ENCODE measurements around the gene PLPPR5. TPM values are rescaled to one million over a fixed set of nuclear protein-coding genes. Genes with fewer than 3 reads are reported as not detected.

Gene PLPPR5
- total and polyA plus RNA-seq, 2 donors: 0.66 to 4.1 TPM

GRCh38 chr1:98989556-98989907 is 15.1 kb downstream of the PLPPR5 start:
- Histone ChIP-seq H3K27ac (ENCODE audit: low read depth) (no peak overlapping the region), H3K4me3 (ENCODE audit: low read depth, low read length) (no peak overlapping the region), H3K4me1 (ENCODE audit: insufficient read depth) (no peaks in the 10 kb centered on the region), H3K36me3 (ENCODE audit: insufficient read depth) (no peaks in the 10 kb centered on the region)
- 59% methylated on average over 1 of the region's 1 CpG for WGBS
- DNase-seq (ENCODE audit: extremely low spot score): no peak

- no peaks in the 10 kb centered on the region for H3K4me1 ChIP-seq (ENCODE audit: insufficient read depth)
- WGBS: 61% methylated on average over 2 of the region's 2 CpGs
- H3K4me3 ChIP-seq (ENCODE audit: low read depth, low read length): no peak overlapping the region
- H3K36me3 ChIP-seq (ENCODE audit: insufficient read depth): no peaks in the 10 kb centered on the region
- DNase-seq (ENCODE audit: extremely low spot score): no peak
- no peak overlapping the region for H3K27ac ChIP-seq (ENCODE audit: low read depth)
These were observed 15.6 kb downstream of the PLPPR5 start for GRCh38 chr1:98988904-98989555.

GRCh38 chr1:98985687-98986086 is 19.0 kb downstream of the PLPPR5 start:
- Histone ChIP-seq H3K27ac (ENCODE audit: low read depth) (no peak overlapping the region), H3K36me3 (ENCODE audit: insufficient read depth) (no peaks in the 10 kb centered on the region), H3K4me1 (ENCODE audit: insufficient read depth) (no peaks in the 10 kb centered on the region), H3K4me3 (ENCODE audit: low read depth, low read length) (no peak overlapping the region)
- WGBS: 69% methylated on average over 2 of the region's 2 CpGs
- DNase-seq (ENCODE audit: extremely low spot score): no peak

DNA sequence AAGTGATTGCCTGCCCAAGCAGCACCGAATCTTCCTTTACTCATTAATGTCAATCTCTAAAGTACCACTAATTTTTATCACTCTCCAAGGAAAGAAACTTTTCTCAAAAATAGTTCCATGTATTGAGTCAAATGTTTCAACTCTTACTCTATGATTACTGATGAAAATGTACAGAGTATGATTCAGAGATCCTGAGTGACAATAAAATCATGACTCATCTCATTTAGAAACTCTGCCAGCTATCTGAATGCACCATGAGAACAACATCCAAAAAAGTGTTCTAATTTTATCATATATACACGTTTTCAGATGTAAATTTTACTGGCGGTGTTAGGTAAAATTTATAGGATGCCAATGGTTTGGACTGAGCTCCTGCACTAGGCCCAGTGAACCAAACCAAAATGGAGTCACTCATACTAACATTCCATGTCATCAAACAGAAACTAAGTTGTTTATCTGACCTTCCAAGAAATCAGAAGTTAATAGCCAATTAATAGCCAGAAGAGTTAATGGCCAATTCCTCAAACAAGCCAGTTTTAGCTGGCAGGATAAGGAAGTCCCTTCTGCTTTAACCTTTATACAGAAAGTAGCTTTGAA is 22.6 kb downstream of the PLPPR5 start:
- WGBS: 62% methylated on average over 3 of the region's 3 CpGs
- H3K4me1 ChIP-seq (ENCODE audit: insufficient read depth): no peaks in the 10 kb centered on the region
- H3K27ac ChIP-seq (ENCODE audit: low read depth): no peak overlapping the region
- no peak overlapping the region for H3K4me3 ChIP-seq (ENCODE audit: low read depth, low read length)
- no peaks in the 10 kb centered on the region for H3K36me3 ChIP-seq (ENCODE audit: insufficient read depth)
- DNase-seq (ENCODE audit: extremely low spot score): no peak

- Histone ChIP-seq H3K4me3 (ENCODE audit: low read depth, low read length) (no peak overlapping the region), H3K4me1 (ENCODE audit: insufficient read depth) (no peaks in the 10 kb centered on the region), H3K36me3 (ENCODE audit: insufficient read depth) (no peaks in the 10 kb centered on the region), H3K27ac (ENCODE audit: low read depth) (no peak overlapping the region)
- DNase-seq (ENCODE audit: extremely low spot score): no peak
- 80% methylated on average over 2 of the region's 2 CpGs for WGBS
These were observed 25.2 kb downstream of the PLPPR5 start for GRCh38 chr1:98979463-98979862.

GRCh38 chr1:98975810-98976209 is 28.9 kb downstream of the PLPPR5 start:
- WGBS: 74% methylated on average over 3 of the region's 3 CpGs
- H3K4me3 ChIP-seq (ENCODE audit: low read depth, low read length): no peak overlapping the region
- DNase-seq (ENCODE audit: extremely low spot score): no peak
- no peaks in the 10 kb centered on the region for H3K36me3 ChIP-seq (ENCODE audit: insufficient read depth)
- H3K27ac ChIP-seq (ENCODE audit: low read depth): no peak overlapping the region
- H3K4me1 ChIP-seq (ENCODE audit: insufficient read depth): no peaks in the 10 kb centered on the region

GRCh38 chr1:98975113-98975512 is 29.5 kb downstream of the PLPPR5 start:
- no peaks in the 10 kb centered on the region for H3K4me1 ChIP-seq (ENCODE audit: insufficient read depth)
- 81% methylated on average over 5 of the region's 5 CpGs for WGBS
- no peak overlapping the region for H3K4me3 ChIP-seq (ENCODE audit: low read depth, low read length)
- no peak for DNase-seq (ENCODE audit: extremely low spot score)
- H3K36me3 ChIP-seq (ENCODE audit: insufficient read depth): no peaks in the 10 kb centered on the region
- no peak overlapping the region for H3K27ac ChIP-seq (ENCODE audit: low read depth)

DNA sequence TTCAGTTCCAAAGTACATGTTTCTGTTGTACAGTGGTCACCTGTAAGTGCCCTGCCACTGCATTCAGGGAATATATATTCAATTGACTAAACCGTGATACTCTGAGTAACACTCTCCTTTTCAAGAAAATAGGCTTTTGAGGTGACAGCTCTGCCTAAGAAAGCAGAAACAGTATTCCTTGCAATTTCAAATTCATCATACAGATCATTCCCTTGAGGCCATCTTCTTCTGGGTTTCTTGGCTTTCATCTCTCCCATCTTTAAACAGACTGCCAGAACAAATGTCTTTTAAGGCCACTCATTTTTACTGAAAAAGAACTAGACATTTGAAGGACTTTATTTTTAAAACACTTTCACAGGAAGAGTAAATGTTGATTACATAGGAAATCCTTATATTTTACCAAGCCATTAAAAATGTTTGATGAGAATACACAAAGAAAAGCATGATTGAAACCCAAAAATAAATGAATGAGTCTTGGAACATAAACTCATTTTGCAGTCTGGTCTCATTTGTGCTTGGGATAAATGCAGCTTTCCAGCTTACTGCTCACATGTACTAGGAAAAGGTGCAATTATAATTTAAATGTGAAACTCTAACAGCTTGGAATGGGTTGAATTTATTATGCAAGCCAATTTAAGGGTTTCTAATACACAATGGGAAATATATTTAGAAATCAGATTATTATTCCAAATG is 34.7 kb downstream of the PLPPR5 start:
- DNase-seq (ENCODE audit: extremely low spot score): no peak
- H3K4me3 ChIP-seq (ENCODE audit: low read depth, low read length): no peak overlapping the region
- H3K4me1 ChIP-seq (ENCODE audit: insufficient read depth): no peaks in the 10 kb centered on the region
- 64% methylated on average over 1 of the region's 1 CpG for WGBS
- H3K27ac ChIP-seq (ENCODE audit: low read depth): no peak overlapping the region
- H3K36me3 ChIP-seq (ENCODE audit: insufficient read depth): no peaks in the 10 kb centered on the region

DNA sequence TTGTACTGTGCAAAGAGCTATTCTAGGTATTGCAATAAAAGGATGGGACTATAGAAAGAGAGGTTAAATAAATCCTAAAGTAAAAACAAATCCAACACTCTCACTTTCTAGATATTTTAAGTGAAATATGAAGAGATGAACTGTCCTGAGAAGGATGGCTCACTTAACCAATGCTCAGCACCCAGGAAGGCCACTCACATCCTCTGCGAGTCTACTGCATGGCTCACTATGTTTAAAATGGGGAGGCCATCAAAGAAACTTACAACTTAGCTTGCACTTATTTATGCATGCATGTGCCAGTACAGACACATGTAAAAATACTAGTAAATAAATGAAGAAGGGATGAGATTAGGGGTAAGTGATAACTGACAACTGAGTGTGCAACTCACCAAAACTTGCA is 37.5 kb downstream of the PLPPR5 start:
- 88% methylated on average over 1 of the region's 1 CpG for WGBS
- Histone ChIP-seq H3K4me3 (ENCODE audit: low read depth, low read length) (no peak overlapping the region), H3K36me3 (ENCODE audit: insufficient read depth) (no peaks in the 10 kb centered on the region), H3K4me1 (ENCODE audit: insufficient read depth) (no peaks in the 10 kb centered on the region), H3K27ac (ENCODE audit: low read depth) (no peak overlapping the region)
- no peak for DNase-seq (ENCODE audit: extremely low spot score)

- DNase-seq (ENCODE audit: extremely low spot score): no peak
- WGBS: 90% methylated on average over 3 of the region's 3 CpGs
- H3K4me1 ChIP-seq (ENCODE audit: insufficient read depth): no peaks in the 10 kb centered on the region
- H3K4me3 ChIP-seq (ENCODE audit: low read depth, low read length): no peak overlapping the region
- H3K27ac ChIP-seq (ENCODE audit: low read depth): no peak overlapping the region
- H3K36me3 ChIP-seq (ENCODE audit: insufficient read depth): no peaks in the 10 kb centered on the region
These were observed 39.3 kb downstream of the PLPPR5 start for GRCh38 chr1:98965394-98965793.

- Histone ChIP-seq H3K27ac (ENCODE audit: low read depth) (no peak overlapping the region), H3K36me3 (ENCODE audit: insufficient read depth) (no peaks in the 10 kb centered on the region), H3K4me1 (ENCODE audit: insufficient read depth) (no peaks in the 10 kb centered on the region), H3K4me3 (ENCODE audit: low read depth, low read length) (no peak overlapping the region)
- 49% methylated on average over 4 of the region's 4 CpGs for whole genome bisulfite sequencing
- no peak for DNase-seq (ENCODE audit: extremely low spot score)
These were observed 40.5 kb downstream of the PLPPR5 start for GRCh38 chr1:98964198-98964597.

DNA sequence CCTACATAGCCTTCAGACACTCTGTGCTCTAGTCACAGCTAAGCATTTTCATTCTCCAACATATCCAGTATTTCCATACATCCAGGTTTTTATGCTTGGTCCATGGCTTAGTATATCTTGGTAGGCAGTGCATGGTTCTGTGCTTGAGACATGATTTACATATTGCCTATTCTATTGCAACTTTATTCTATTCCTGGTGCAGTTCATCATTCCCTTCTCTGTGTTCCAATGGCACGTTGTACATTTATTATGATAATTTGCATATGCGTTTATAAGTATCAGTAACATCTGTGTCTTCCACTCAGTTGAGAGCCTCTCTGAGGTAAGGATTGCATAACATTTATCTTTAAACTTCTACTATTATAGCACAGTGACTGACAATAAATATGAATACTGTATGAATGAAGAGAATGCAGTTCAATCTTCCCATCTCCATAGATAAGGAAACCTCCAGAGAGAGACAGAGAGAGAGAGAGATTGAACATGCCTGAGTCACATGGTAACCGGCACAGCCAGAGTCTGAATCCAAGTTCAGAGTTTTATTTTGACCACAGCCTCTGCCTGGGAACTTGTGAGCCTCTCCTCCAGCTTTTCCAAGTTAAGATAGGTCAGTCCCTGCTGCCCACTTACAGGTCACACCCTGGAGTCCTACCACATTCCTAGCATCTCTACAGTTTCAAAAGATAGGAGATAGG is 41.5 kb downstream of the PLPPR5 start:
- no peaks in the 10 kb centered on the region for H3K36me3 ChIP-seq (ENCODE audit: insufficient read depth)
- H3K4me1 ChIP-seq (ENCODE audit: insufficient read depth): no peaks in the 10 kb centered on the region
- WGBS: 60% methylated on average over 3 of the region's 3 CpGs
- no peak overlapping the region for H3K4me3 ChIP-seq (ENCODE audit: low read depth, low read length)
- DNase-seq (ENCODE audit: extremely low spot score): no peak
- H3K27ac ChIP-seq (ENCODE audit: low read depth): no peak overlapping the region

DNA sequence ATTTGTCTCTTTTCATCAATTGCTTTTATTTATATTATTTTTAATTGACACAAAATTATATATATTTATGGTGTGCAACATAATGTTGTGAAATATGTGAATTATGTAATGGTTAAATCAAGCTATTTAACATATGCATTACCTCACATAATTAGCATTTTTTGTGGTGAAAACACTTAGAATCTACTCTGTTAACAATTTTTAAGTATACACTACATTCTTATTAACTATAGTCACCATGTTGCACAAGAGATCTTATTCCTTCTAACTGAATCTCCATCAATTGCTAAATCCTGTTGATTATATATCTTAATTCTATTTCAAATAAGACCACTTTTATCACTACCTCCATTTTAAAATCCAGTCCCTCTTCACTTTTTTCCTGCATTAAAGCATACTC is 42.5 kb downstream of the PLPPR5 start:
- H3K4me3 ChIP-seq (ENCODE audit: low read depth, low read length): no peak overlapping the region

GRCh38 chr1:98949621-98950020 is 55.0 kb downstream of the PLPPR5 start:
- no peaks in the 10 kb centered on the region for H3K36me3 ChIP-seq (ENCODE audit: insufficient read depth)
- no peak overlapping the region for H3K27ac ChIP-seq (ENCODE audit: low read depth)
- no peaks in the 10 kb centered on the region for H3K4me1 ChIP-seq (ENCODE audit: insufficient read depth)
- no peak for DNase-seq (ENCODE audit: extremely low spot score)
- H3K4me3 ChIP-seq (ENCODE audit: low read depth, low read length): no peak overlapping the region

More for the DNA sequence above, 42.5 kb downstream of the PLPPR5 start:
- no peaks in the 10 kb centered on the region for H3K36me3 ChIP-seq (ENCODE audit: insufficient read depth)
- no peak for DNase-seq (ENCODE audit: extremely low spot score)
- H3K27ac ChIP-seq (ENCODE audit: low read depth): no peak overlapping the region
- no peaks in the 10 kb centered on the region for H3K4me1 ChIP-seq (ENCODE audit: insufficient read depth)
